Upper lobe of left lung (tissue), 6 donors: ENCODE data around the gene PRDX1. TPM values are rescaled to one million over a fixed set of nuclear protein-coding genes. Genes with fewer than 3 reads are reported as not detected.

Source experiments
- ATAC-seq, 2 donors: fragments of 200-7000 bp; cut with Tn5 transposase; one replicate each; pipeline ENCODE4 v1.9.1; 2022; ENCODE audit warnings: mild to moderate bottlenecking in 2 of 2, moderate library complexity in 2 of 2; ENCODE audit not compliant: low FRiP score in 2 of 2
- DNase-seq, 2 donors: peaks; one replicate each; pipeline ENCODE4 v3.0.0-alpha.2; 2019 to 2020
- H3K27ac ChIP-seq, 4 donors: fragments of 200-600 bp; sonication (generic); one replicate each; pipeline ENCODE4 v1.5.1; 2016 to 2019
- H3K27me3 ChIP-seq, 4 donors: fragments of 200-600 bp; sonication (generic); one replicate each; pipeline ENCODE4 v1.5.1; 2017 to 2019
- H3K36me3 ChIP-seq, 4 donors: fragments of 200-600 bp; sonication (generic); one replicate each; pipeline ENCODE4 v1.5.1; 2016 to 2019
- H3K4me1 ChIP-seq, 4 donors: fragments of 200-600 bp; sonication (generic); one replicate each; pipeline ENCODE4 v1.5.1; 2018 to 2019
- H3K4me3 ChIP-seq, 4 donors: fragments of 200-600 bp; sonication (generic); one replicate each; pipeline ENCODE4 v1.5.1; 2017 to 2019; ENCODE audit warnings: mild to moderate bottlenecking in 2 of 4, moderate library complexity in 1 of 4
- H3K9me3 ChIP-seq, 4 donors: fragments of 200-600 bp; sonication (generic); one replicate each; pipeline ENCODE4 v1.5.1; 2018 to 2019
- EP300 ChIP-seq, 4 donors: sonication (generic); formaldehyde crosslinking; IDR thresholded peaks; one replicate each; pipeline ENCODE4 v1.5.1; 2017; ENCODE audit warnings: antibody characterized with exemption in 4 of 4, control low read depth in 2 of 4
- POLR2A ChIP-seq, 4 donors: fragments of 450-650 bp; IDR thresholded peaks; one replicate each; pipeline ENCODE4 v1.5.1; 2016 to 2017; ENCODE audit warnings: antibody characterized with exemption in 4 of 4, mild to moderate bottlenecking in 2 of 4
- POLR2AphosphoS5 ChIP-seq, 2 donors: sonication (generic); formaldehyde crosslinking; IDR thresholded peaks; one replicate each; pipeline ENCODE4 v1.5.1; 2017; ENCODE audit warnings: antibody characterized with exemption in 2 of 2
- WGBS, 2 donors: methylation state at CpG; one replicate each; pipeline ENCODE4 v1.1.5; 2017 to 2018; 5-methylcytosine and 5-hydroxymethylcytosine counted together
- total RNA-seq, 6 donors: library from RNA; depleted of rRNA in 4 of 6; stranded (reverse); fragments of >200 nt in 4 of 6; gene quantifications; one replicate each; pipeline versions ENCODE4 v1.1.0 to v1.2.1, GENCODE V29; 2016 to 2021
- TF ChIP-seq, protein P1 (sequence below), 6 experiments: fragments of 450-650 bp in 4 of 6; fragments of 200-600 bp in 2 of 6; sonication (generic) in 2 of 6; IDR thresholded peaks; one replicate each; pipeline ENCODE4 v1.5.1; 2016 to 2019; ENCODE audit warnings: antibody characterized with exemption in 6 of 6
- donor health status: DM: no; HTN: no; CAD: no; lungs with moderate emphysema.
- donor health status: DM: no; HTN: yes; CAD: no; lungs with severe emphysema.

The PRDX1 gene
- total RNA-seq, 6 donors from 2014 or later: 108 to 468 (median 390) TPM

DNA sequence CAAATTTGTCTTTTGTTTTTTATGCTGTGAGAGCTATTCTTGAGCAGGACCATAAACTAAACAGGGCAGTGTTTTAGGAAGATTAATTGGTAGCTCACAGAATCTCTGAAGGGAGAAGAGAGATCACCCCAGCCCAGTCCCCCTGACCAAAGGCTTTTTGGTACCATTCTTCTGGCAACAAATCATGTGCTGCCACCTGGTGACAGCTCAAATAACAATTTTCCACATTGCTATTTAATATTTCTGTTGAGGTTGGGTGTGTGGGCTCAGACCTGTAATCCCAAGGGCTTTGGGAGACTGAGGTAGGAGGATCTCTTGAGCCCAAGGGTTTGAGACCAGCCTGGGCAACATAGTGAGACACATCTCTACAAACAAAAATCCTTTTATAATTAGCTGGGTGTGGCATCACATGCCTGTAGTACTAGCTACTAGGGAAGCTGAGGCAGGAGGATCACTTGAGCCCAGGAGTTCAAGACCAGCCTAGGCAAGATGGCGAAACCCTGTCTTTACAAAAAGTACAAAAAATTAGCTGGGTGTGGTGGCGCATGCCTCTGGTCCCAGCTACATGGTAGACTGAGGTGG is 28.5 kb downstream of the PRDX1 start:
- peaks cover 5 to 21% (median 9%) of the 10 kb centered on the region in 4 donors for H3K4me1 ChIP-seq
- WGBS, 2 donors: 62 to 78% methylated on average over 2 of the region's 2 CpGs
- DNase-seq (peak in 1 of 2 donors; percentile 40), ATAC-seq (no peak)
- H3K27me3 ChIP-seq: no peaks in the 10 kb centered on the region
- H3K36me3 ChIP-seq: no peaks in the 10 kb centered on the region
- no peak overlapping the region for H3K4me3 ChIP-seq
- no peaks in the 10 kb centered on the region for H3K9me3 ChIP-seq
- H3K27ac ChIP-seq: no peak overlapping the region
- TF ChIP-seq POLR2AphosphoS5 (IDR thresholded peaks at IDR 0.05): no peak
- TF ChIP-seq, protein P1, sequence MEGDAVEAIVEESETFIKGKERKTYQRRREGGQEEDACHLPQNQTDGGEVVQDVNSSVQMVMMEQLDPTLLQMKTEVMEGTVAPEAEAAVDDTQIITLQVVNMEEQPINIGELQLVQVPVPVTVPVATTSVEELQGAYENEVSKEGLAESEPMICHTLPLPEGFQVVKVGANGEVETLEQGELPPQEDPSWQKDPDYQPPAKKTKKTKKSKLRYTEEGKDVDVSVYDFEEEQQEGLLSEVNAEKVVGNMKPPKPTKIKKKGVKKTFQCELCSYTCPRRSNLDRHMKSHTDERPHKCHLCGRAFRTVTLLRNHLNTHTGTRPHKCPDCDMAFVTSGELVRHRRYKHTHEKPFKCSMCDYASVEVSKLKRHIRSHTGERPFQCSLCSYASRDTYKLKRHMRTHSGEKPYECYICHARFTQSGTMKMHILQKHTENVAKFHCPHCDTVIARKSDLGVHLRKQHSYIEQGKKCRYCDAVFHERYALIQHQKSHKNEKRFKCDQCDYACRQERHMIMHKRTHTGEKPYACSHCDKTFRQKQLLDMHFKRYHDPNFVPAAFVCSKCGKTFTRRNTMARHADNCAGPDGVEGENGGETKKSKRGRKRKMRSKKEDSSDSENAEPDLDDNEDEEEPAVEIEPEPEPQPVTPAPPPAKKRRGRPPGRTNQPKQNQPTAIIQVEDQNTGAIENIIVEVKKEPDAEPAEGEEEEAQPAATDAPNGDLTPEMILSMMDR (IDR thresholded peaks at IDR 0.05): peak in 5 of 6 experiments; percentile 32 to 71 (median 62)
- TF ChIP-seq EP300 (IDR thresholded peaks at IDR 0.05): no peak
- no peak for TF ChIP-seq POLR2A (IDR thresholded peaks at IDR 0.05)

DNA sequence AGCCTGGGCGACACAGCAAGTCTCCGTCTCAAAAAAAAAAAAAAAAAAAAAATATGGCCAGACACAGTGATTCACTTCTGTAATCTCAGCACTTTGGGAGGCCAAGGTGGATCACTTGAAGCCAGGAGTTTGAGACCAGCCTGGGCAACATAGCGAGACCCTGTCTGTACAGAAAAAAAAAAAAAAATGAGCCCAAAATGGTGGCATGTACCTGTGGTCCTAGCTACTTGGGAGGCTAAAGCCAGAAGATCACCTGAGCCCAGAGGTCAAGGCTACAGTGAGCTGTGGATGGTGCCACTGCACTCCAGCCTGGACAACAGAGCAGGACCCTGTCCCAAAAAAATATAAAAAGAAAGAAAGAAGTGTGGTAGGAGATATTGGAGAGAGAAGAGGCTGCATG is 29.0 kb downstream of the PRDX1 start:
- DNase-seq (no peak), ATAC-seq (no peak)
- no peak for TF ChIP-seq POLR2A (IDR thresholded peaks at IDR 0.05)
- no peak for TF ChIP-seq POLR2AphosphoS5 (IDR thresholded peaks at IDR 0.05)
- TF ChIP-seq EP300 (IDR thresholded peaks at IDR 0.05): no peak
- TF ChIP-seq, protein P1 (IDR thresholded peaks at IDR 0.05): no peak
- Histone ChIP-seq H3K27ac (no peak overlapping the region), H3K4me3 (no peak overlapping the region), H3K27me3 (no peaks in the 10 kb centered on the region), H3K4me1 (peaks cover 5 to 21% (median 9%) of the 10 kb centered on the region in 4 donors), H3K36me3 (no peaks in the 10 kb centered on the region), H3K9me3 (no peaks in the 10 kb centered on the region)
- 81 to 91% methylated on average over 3 of the region's 3 CpGs for WGBS, 2 donors

DNA sequence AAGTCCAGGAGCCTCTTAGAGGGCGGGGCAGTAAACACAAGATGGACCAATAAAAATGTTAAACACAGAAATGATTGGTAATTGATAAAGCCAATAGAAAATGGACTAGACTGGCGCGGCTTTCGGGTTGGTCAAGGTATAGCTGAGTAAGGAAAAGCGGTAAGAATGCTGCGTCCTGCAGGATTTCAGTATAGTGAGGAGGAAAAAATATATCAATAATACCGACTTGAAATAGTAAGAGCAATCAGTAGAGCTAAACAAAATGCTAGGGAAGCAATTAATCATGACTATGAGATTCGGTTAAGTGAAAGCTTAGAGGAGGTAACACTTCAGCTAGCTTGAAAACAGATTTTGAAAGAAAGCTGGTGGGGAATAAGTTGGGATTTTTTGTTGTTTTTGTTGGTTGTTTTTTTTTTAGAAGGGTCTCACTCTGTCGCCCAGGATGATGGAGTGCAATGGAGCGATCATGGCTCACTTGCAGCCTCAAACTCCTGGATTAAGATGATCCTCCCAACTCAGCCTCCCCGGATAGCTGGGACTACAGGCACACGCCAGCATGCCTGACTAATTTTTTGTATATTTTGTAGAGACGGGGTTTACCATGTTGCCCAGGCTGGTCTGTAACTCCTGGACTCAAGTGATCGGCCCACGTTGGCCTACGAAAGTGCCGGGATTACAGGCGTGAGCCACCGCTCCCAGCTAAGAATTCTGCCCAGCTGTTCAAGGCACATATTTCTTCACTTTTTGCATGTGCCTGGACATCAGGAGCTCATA is 30.0 kb downstream of the PRDX1 start:
- peak overlapping the region in 3 of 4 donors; percentile 69 to 99 (median 95) for H3K4me3 ChIP-seq
- peaks cover 5 to 21% (median 9%) of the 10 kb centered on the region in 4 donors for H3K4me1 ChIP-seq
- no peaks in the 10 kb centered on the region for H3K36me3 ChIP-seq
- TF ChIP-seq EP300 (IDR thresholded peaks at IDR 0.05): no peak
- TF ChIP-seq POLR2AphosphoS5 (IDR thresholded peaks at IDR 0.05): no peak
- no peak for TF ChIP-seq POLR2A (IDR thresholded peaks at IDR 0.05)
- TF ChIP-seq, protein P1 (IDR thresholded peaks at IDR 0.05): no peak
- DNase-seq (no peak), ATAC-seq (no peak)
- WGBS, 2 donors: 39 to 47% methylated on average over 19 of the region's 19 CpGs
- no peaks in the 10 kb centered on the region for H3K27me3 ChIP-seq
- no peaks in the 10 kb centered on the region for H3K9me3 ChIP-seq
- peak overlapping the region in 2 of 4 donors; percentile 89 to 91 for H3K27ac ChIP-seq

DNA sequence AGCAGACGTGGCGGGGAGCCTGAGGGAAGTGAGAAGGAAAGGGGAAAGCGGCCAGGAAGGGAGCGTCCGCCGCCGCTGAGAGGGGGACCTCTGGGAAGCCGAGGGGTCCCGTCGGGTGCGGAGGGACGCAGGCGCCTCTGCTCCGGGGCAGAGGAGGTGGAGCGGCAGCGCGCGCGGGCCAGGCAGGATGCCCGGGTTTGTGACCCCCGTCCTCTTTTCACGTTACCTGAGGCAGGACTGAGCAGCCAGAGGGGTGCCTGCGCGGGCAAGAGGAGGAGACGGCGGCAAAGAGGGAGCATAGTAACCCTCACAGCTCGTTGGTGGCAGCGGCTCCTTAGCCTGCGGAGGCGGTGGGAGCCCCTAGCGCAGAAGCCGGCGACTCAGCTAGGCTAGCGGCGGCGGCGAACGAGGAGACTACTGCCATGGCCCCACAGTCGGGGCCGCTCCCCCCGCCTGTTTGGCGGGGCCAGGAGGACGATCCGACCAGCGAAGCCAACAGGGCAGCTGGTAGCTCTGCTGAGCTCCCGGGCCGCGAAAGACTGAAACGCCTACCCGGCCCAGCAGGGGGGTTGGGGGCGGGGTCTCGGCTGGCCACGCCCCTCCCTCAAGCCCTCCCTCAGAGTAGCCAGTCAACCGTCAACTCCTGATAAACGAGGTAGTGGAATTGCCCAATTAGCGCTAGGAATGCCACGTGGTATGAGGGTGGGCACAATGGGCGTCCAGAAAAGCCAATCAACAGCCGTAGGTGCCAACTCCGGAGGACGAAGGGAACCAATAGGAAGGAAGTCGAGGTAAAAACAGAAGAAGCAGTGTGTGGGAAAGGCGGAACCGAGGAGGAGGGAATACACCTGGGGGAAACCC is 30.8 kb downstream of the PRDX1 start, which contains the start of gene TESK2:
TSS of gene TESK2 (minus strand) at position 538 of the 861 bp plus-strand sequence. CDS start 33,378 bp downstream, outside the sequence.
- TF ChIP-seq POLR2AphosphoS5 (IDR thresholded peaks at IDR 0.05) (peak; percentile 66 to 96), EP300 (IDR thresholded peaks at IDR 0.05) (peak in 1 of 4 donors; percentile 16), POLR2A (IDR thresholded peaks at IDR 0.05) (peak in 3 of 4 donors; percentile 49 to 96 (median 94))
- TF ChIP-seq, protein P1 (IDR thresholded peaks at IDR 0.05): peak in 5 of 6 experiments; percentile 12 to 74 (median 73)
- H3K27me3 ChIP-seq: no peaks in the 10 kb centered on the region
- H3K27ac ChIP-seq: peak within 1 kb of the TSS; percentile 70 to 91 (median 84)
- 0 to 1% methylated on average over 38 to 53 of the region's 64 CpGs for WGBS, 2 donors
- ATAC-seq (peak; percentile 98 to 99), DNase-seq (peak; percentile 99 to 100)
- H3K4me3 ChIP-seq: peak within 1 kb of the TSS; percentile 48 to 99 (median 82)
- no peaks in the 10 kb centered on the region for H3K9me3 ChIP-seq
- H3K4me1 ChIP-seq: peaks cover 5 to 21% (median 9%) of the 10 kb centered on the region in 4 donors
- H3K36me3 ChIP-seq: no peaks in the 10 kb centered on the region
